Neuronal stem cell (in vitro differentiated cells): ENCODE data around the gene ARV1. TPM values are rescaled to one million over a fixed set of nuclear protein-coding genes. Genes with fewer than 3 reads are reported as not detected.

Source experiments
- DNase-seq: peaks from one replicate; pipeline ENCODE4 v3.0.0-alpha.2; 2013; ENCODE audit warnings: low spot score
- H2AFZ ChIP-seq: one replicate; pipeline ENCODE4 v1.6.1; 2013; ENCODE audit warnings: mild to moderate bottlenecking, low read length, inconsistent platforms
- H2AK5ac ChIP-seq: 2 replicates; pipeline ENCODE4 v1.6.1; 2013; ENCODE audit warnings: low read depth, mild to moderate bottlenecking, inconsistent platforms, low read length, moderate library complexity, mixed read lengths
- H2BK120ac ChIP-seq: 2 replicates; pipeline ENCODE4 v1.6.1; 2013; ENCODE audit warnings: low read depth, mild to moderate bottlenecking, inconsistent platforms, low read length, moderate library complexity, mixed read lengths
- H2BK12ac ChIP-seq: one replicate; pipeline ENCODE4 v1.6.1; 2013; ENCODE audit warnings: low read length, inconsistent platforms
- H2BK15ac ChIP-seq: 2 replicates; pipeline ENCODE4 v1.6.1; 2013; ENCODE audit warnings: mild to moderate bottlenecking, low read length, inconsistent platforms, mixed read lengths
- H2BK5ac ChIP-seq: one replicate; pipeline ENCODE4 v1.6.1; 2013; ENCODE audit warnings: inconsistent platforms, mild to moderate bottlenecking, low read length, moderate library complexity
- H3K14ac ChIP-seq: one replicate; pipeline ENCODE4 v1.6.1; 2013; ENCODE audit warnings: low read length, inconsistent platforms
- H3K18ac ChIP-seq: 2 replicates; pipeline ENCODE4 v1.6.1; 2013; ENCODE audit warnings: low read length, inconsistent platforms
- H3K23ac ChIP-seq: 2 replicates; pipeline ENCODE4 v1.6.1; 2013; ENCODE audit warnings: low read depth, mild to moderate bottlenecking, mixed read lengths, low read length, inconsistent platforms; ENCODE audit not compliant: poor library complexity
- H3K27ac ChIP-seq: replicated peaks from 3 replicates; pipeline ENCODE4 v1.5.1; 2013; ENCODE audit warnings: low read length, inconsistent platforms
- H3K27me3 ChIP-seq, 3 experiments: 2 replicates each; pipeline ENCODE4 v1.6.1; 2013; ENCODE audit warnings: low read length in 3 of 3, mild to moderate bottlenecking in 2 of 3, inconsistent platforms in 1 of 3, low read depth in 1 of 3, mixed read lengths in 1 of 3, moderate library complexity in 1 of 3; ENCODE audit not compliant: control insufficient read depth in 3 of 3, insufficient read depth in 3 of 3
- H3K36me3 ChIP-seq, 2 donors: replicated peaks in 1 of 2; 2 replicates each; pipeline ENCODE4 v1.6.1; 2013; ENCODE audit warnings: low read length in 2 of 2; ENCODE audit not compliant: control insufficient read depth in 2 of 2, insufficient read depth in 2 of 2
- H3K4ac ChIP-seq: 2 replicates; pipeline ENCODE4 v1.6.1; 2013; ENCODE audit warnings: inconsistent platforms, mild to moderate bottlenecking, low read length, moderate library complexity
- H3K4me1 ChIP-seq, 2 donors: 1 replicate in 1 of 2; 2 replicates in 1 of 2; pipeline ENCODE4 v1.6.1; 2013; ENCODE audit warnings: low read length in 2 of 2, low read depth in 1 of 2; ENCODE audit not compliant: control insufficient read depth in 2 of 2, insufficient read depth in 1 of 2
- H3K4me2 ChIP-seq: one replicate; pipeline ENCODE4 v1.6.1; 2013; ENCODE audit warnings: mild to moderate bottlenecking, low read length, inconsistent platforms; ENCODE audit not compliant: insufficient read depth, poor library complexity, severe bottlenecking
- H3K4me3 ChIP-seq, 2 donors: 2 replicates each; pipeline ENCODE4 v1.5.1; 2013; ENCODE audit warnings: low read length in 2 of 2, mild to moderate bottlenecking in 2 of 2, inconsistent platforms in 1 of 2, moderate library complexity in 1 of 2
- H3K79me1 ChIP-seq: one replicate; pipeline ENCODE4 v1.6.1; 2013; ENCODE audit warnings: low read depth, mild to moderate bottlenecking, inconsistent platforms, low read length, moderate library complexity
- H3K9ac ChIP-seq: one replicate; pipeline ENCODE4 v1.6.1; 2013; ENCODE audit warnings: mild to moderate bottlenecking, low read depth, low read length, inconsistent platforms; ENCODE audit not compliant: poor library complexity
- H3K9me3 ChIP-seq, 2 donors: replicated peaks in 1 of 2; 2 replicates each; pipeline versions ENCODE3 to v1.6.1; 2013; ENCODE audit warnings: low read length in 2 of 2, mild to moderate bottlenecking in 2 of 2, inconsistent platforms in 1 of 2, low read depth in 1 of 2, mixed read lengths in 1 of 2, moderate library complexity in 1 of 2; ENCODE audit not compliant: control insufficient read depth in 2 of 2, insufficient read depth in 1 of 2
- H4K8ac ChIP-seq: one replicate; pipeline ENCODE4 v1.6.1; 2013; ENCODE audit warnings: low read depth, mild to moderate bottlenecking, inconsistent platforms, low read length, moderate library complexity
- H4K91ac ChIP-seq: one replicate; pipeline ENCODE4 v1.6.1; 2013; ENCODE audit warnings: low read length, low read depth, mild to moderate bottlenecking, inconsistent platforms; ENCODE audit not compliant: poor library complexity
- WGBS, 2 donors: extraction: QIAGEN DNeasy Blood & Tissue Kit; methylation state at CpG; one replicate each; pipeline ENCODE4 v1.1.7; 2013; ENCODE audit warnings: missing lambda C conversion rate in 2 of 2, mixed read lengths in 1 of 2; ENCODE audit not compliant: insufficient read length in 2 of 2, insufficient replicate concordance in 1 of 2; ENCODE audit errors: extremely low coverage in 2 of 2; 5-methylcytosine and 5-hydroxymethylcytosine counted together
- polyA plus RNA-seq, 2 experiments: library from polyadenylated mRNA; stranded (reverse); fragments of 200-250 nt; gene quantifications; one replicate each; pipeline ENCODE4 v1.2.3, GENCODE V29; 2013

Gene ARV1
- 25.4 TPM for polyA plus RNA-seq (2013, experiment 1 of 2)
- 24.9 TPM for polyA plus RNA-seq (2013, experiment 2 of 2)

- Histone ChIP-seq H3K9ac (peak within 1 kb of the TSS; percentile 90), H2AFZ (peak within 1 kb of the TSS; percentile 93), H2BK120ac (no peak within 1 kb of the TSS), H3K27ac (peak within 1 kb of the TSS; percentile 67), H3K14ac (peak within 1 kb of the TSS; percentile 58), H3K27me3 (no peaks in the 10 kb centered on the region), H3K79me1 (peaks cover 5% of the 10 kb centered on the region), H3K4me2 (peak within 1 kb of the TSS; percentile 90), H4K91ac (no peak within 1 kb of the TSS), H4K8ac (no peak within 1 kb of the TSS), H2BK12ac (no peak within 1 kb of the TSS), H3K4me1 (peaks cover 2 to 5% of the 10 kb centered on the region in 2 donors), H3K4me3 (peak within 1 kb of the TSS; percentile 73 to 99), H3K9me3 (no peaks in the 10 kb centered on the region), H2BK5ac (no peak within 1 kb of the TSS), H3K23ac (peak within 1 kb of the TSS; percentile 89), H2AK5ac (no peak within 1 kb of the TSS), H3K36me3 (peaks cover 10 to 26% of the 10 kb centered on the region in 2 donors), H3K18ac (peak within 1 kb of the TSS; percentile 69), H2BK15ac (no peak within 1 kb of the TSS), H3K4ac (no peak within 1 kb of the TSS)
- DNase-seq: peak; percentile 97
- no CpG with 5 or more reads among the region's 79 CpGs for WGBS, 2 donors
Measured at GRCh38 chr1:230978491-230979388, at the start of gene ARV1, which contains the start of gene TTC13. Gene ARV1, plus strand, starts transcription at chr1:230979094. Its CDS starts 12 bp downstream, at chr1:230979106. Gene TTC13, minus strand, starts transcription at chr1:230978861. Its CDS starts 31 bp downstream, at chr1:230978830.

- H2BK12ac ChIP-seq: no peak overlapping the region
- no peak overlapping the region for H3K23ac ChIP-seq
- DNase-seq: no peak
- H2AFZ ChIP-seq: no peak overlapping the region
- H3K4ac ChIP-seq: no peak overlapping the region
- no peaks in the 10 kb centered on the region for H3K27me3 ChIP-seq
- no peak overlapping the region for H2BK15ac ChIP-seq
- no peak overlapping the region for H3K14ac ChIP-seq
- no peak overlapping the region for H4K91ac ChIP-seq
- H2AK5ac ChIP-seq: no peak overlapping the region
- no peaks in the 10 kb centered on the region for H3K79me1 ChIP-seq
- no peak overlapping the region for H3K18ac ChIP-seq
- no peak overlapping the region for H2BK5ac ChIP-seq
- no peaks in the 10 kb centered on the region for H3K9me3 ChIP-seq
- no peak overlapping the region for H2BK120ac ChIP-seq
- no peak overlapping the region for H3K4me3 ChIP-seq
- H3K4me1 ChIP-seq: peaks cover 0 to 2% of the 10 kb centered on the region in 2 donors
- H4K8ac ChIP-seq: no peak overlapping the region
- H3K27ac ChIP-seq: no peak overlapping the region
- peaks cover 0 to 27% of the 10 kb centered on the region in 2 donors for H3K36me3 ChIP-seq
- WGBS, 2 donors: no CpG with 5 or more reads among the region's 3 CpGs
- no peak overlapping the region for H3K9ac ChIP-seq
- no peak overlapping the region for H3K4me2 ChIP-seq
Measured at GRCh38 chr1:230930986-230931385, 47.9 kb upstream of the ARV1 start.

DNA sequence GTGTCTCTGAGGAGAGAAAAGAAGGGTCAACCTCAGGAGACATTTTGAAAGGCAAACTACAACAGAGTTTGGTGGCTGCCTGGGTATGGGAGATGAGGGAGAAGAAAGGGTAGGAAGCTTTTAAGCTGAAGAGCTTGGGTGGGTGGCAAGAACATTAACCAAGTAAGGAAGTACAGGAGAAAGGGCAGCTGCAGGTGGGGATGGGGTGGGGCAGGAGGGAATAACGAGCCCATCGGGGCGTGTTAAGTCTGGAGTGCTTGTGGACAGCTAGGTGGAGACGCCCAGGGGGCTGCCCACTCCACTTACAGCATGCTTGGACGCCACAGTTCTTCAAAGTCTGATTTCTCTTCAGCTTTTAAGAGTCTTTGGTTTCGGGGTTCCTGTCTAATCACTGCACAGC lies 43.0 kb upstream of the ARV1 start:
- no peak overlapping the region for H2AK5ac ChIP-seq
- no CpG with 5 or more reads among the region's 6 CpGs for WGBS, 2 donors
- H3K27me3 ChIP-seq: no peaks in the 10 kb centered on the region
- no peaks in the 10 kb centered on the region for H3K79me1 ChIP-seq
- no peak overlapping the region for H4K8ac ChIP-seq
- H3K9me3 ChIP-seq: no peaks in the 10 kb centered on the region
- H2BK5ac ChIP-seq: no peak overlapping the region
- no peak overlapping the region for H3K23ac ChIP-seq
- H3K4me1 ChIP-seq: peaks cover 0 to 2% of the 10 kb centered on the region in 2 donors
- H3K36me3 ChIP-seq: peaks cover 0 to 7% of the 10 kb centered on the region in 2 donors
- H2BK15ac ChIP-seq: no peak overlapping the region
- H3K4ac ChIP-seq: no peak overlapping the region
- no peak overlapping the region for H3K4me3 ChIP-seq
- H3K27ac ChIP-seq: no peak overlapping the region
- H2AFZ ChIP-seq: no peak overlapping the region
- H2BK12ac ChIP-seq: no peak overlapping the region
- no peak for DNase-seq
- H4K91ac ChIP-seq: no peak overlapping the region
- H3K4me2 ChIP-seq: no peak overlapping the region
- H3K18ac ChIP-seq: no peak overlapping the region
- no peak overlapping the region for H3K9ac ChIP-seq
- no peak overlapping the region for H3K14ac ChIP-seq
- no peak overlapping the region for H2BK120ac ChIP-seq

DNA sequence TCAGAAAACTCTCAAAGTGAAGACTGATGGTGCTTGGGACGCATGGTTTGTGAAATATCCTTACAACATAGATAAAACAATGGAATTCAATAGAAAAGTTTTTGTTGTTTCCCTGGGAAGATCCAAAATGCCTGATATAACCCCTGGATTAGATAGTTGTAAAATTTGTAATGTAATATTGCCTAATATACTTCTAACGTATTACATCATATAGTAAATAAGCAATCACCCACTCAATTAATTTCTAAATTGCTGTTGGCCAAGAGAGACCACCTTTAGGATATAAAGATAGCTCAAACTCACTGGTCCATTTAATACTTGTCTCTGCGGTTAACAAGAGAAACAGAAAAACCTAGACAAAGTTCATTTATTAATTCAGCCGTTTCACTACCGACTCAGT lies 42.4 kb upstream of the ARV1 start:
- no peak overlapping the region for H2BK5ac ChIP-seq
- H4K8ac ChIP-seq: no peak overlapping the region
- H4K91ac ChIP-seq: no peak overlapping the region
- H3K27ac ChIP-seq: no peak overlapping the region
- no peaks in the 10 kb centered on the region for H3K9me3 ChIP-seq
- no peak overlapping the region for H3K9ac ChIP-seq
- H3K4me1 ChIP-seq: peaks cover 0 to 2% of the 10 kb centered on the region in 2 donors
- no peak overlapping the region for H2AK5ac ChIP-seq
- no peak overlapping the region for H3K14ac ChIP-seq
- no CpG with 5 or more reads among the region's 5 CpGs for WGBS, 2 donors
- H3K23ac ChIP-seq: no peak overlapping the region
- H2BK120ac ChIP-seq: no peak overlapping the region
- H3K4me3 ChIP-seq: no peak overlapping the region
- H3K4me2 ChIP-seq: no peak overlapping the region
- no peak overlapping the region for H3K4ac ChIP-seq
- H2BK12ac ChIP-seq: no peak overlapping the region
- H2BK15ac ChIP-seq: no peak overlapping the region
- H3K18ac ChIP-seq: no peak overlapping the region
- no peak for DNase-seq
- no peaks in the 10 kb centered on the region for H3K27me3 ChIP-seq
- H2AFZ ChIP-seq: no peak overlapping the region
- peaks cover 0 to 7% of the 10 kb centered on the region in 2 donors for H3K36me3 ChIP-seq
- no peaks in the 10 kb centered on the region for H3K79me1 ChIP-seq
